Liver (tissue), 9 donors: ENCODE measurements around the gene CYP3A4. TPM values are rescaled to one million over a fixed set of nuclear protein-coding genes. Genes with fewer than 3 reads are reported as not detected.
A peak's percentile ranks its signal among the peaks of the same experiment; 100 is the strongest.

Experiments
- DNase-seq: peaks from one replicate; pipeline ENCODE4 v3.0.0-alpha.2; 2017; ENCODE audit warnings: low spot score
- H3K27ac ChIP-seq, 2 donors: one replicate each; pipeline ENCODE4 v1.7.0; 2013; ENCODE audit warnings: inconsistent platforms in 2 of 2, low read length in 2 of 2, control low read depth in 1 of 2, low read depth in 1 of 2, mild to moderate bottlenecking in 1 of 2
- H3K27me3 ChIP-seq, 4 donors: one replicate each; pipeline versions ENCODE4 v1.6.1 to v1.7.0; 2013; ENCODE audit warnings: low read length in 3 of 4, inconsistent platforms in 1 of 4, mild to moderate bottlenecking in 1 of 4, moderate library complexity in 1 of 4; ENCODE audit not compliant: control insufficient read depth in 4 of 4, insufficient read depth in 4 of 4
- H3K36me3 ChIP-seq, 4 donors: one replicate each; pipeline versions ENCODE4 v1.6.1 to v1.7.0; 2013; ENCODE audit warnings: low read length in 3 of 4, mild to moderate bottlenecking in 3 of 4, low read depth in 1 of 4, moderate library complexity in 1 of 4; ENCODE audit not compliant: control insufficient read depth in 4 of 4, insufficient read depth in 3 of 4
- H3K4me1 ChIP-seq, 4 donors: one replicate each; pipeline versions ENCODE4 v1.6.1 to v1.7.0; 2013; ENCODE audit warnings: low read length in 3 of 4, mild to moderate bottlenecking in 3 of 4, moderate library complexity in 1 of 4; ENCODE audit not compliant: control insufficient read depth in 4 of 4, insufficient read depth in 4 of 4
- H3K4me3 ChIP-seq, 3 donors: one replicate each; pipeline versions ENCODE4 v1.6.1 to v1.7.0; 2013; ENCODE audit warnings: low read length in 3 of 3, control low read depth in 1 of 3, low read depth in 1 of 3, mild to moderate bottlenecking in 1 of 3
- H3K9ac ChIP-seq, 2 donors: one replicate each; pipeline ENCODE4 v1.7.0; 2013; ENCODE audit warnings: low read length in 2 of 2, mild to moderate bottlenecking in 2 of 2, moderate library complexity in 2 of 2, control low read depth in 1 of 2, low read depth in 1 of 2
- H3K9me3 ChIP-seq, 4 donors: one replicate each; pipeline versions ENCODE4 v1.6.1 to v1.7.0; 2013; ENCODE audit warnings: low read length in 3 of 4; ENCODE audit not compliant: control insufficient read depth in 4 of 4
- ATF3 ChIP-seq: IDR thresholded peaks from 2 replicates; pipeline ENCODE4 v1.6.1; 2016; ENCODE audit warnings: antibody characterized with exemption
- CTCF ChIP-seq: fragments of 150-350 bp; IDR thresholded peaks from 2 replicates; pipeline ENCODE4 v1.5.1; 2017; ENCODE audit warnings: improper control_type of control experiment, low read depth, low read length; ENCODE audit not compliant: missing input control
- EGR1 ChIP-seq, 2 donors: IDR thresholded peaks; 2 replicates each; pipeline ENCODE4 v1.6.1; 2016 to 2018; ENCODE audit warnings: antibody characterized with exemption in 2 of 2, low read depth in 2 of 2
- FOXA1 ChIP-seq: IDR thresholded peaks from 2 replicates; pipeline ENCODE4 v1.6.1; 2016; ENCODE audit warnings: antibody characterized with exemption
- FOXA2 ChIP-seq: IDR thresholded peaks from 2 replicates; pipeline ENCODE4 v1.6.1; 2016; ENCODE audit warnings: antibody characterized with exemption
- GABPA ChIP-seq, 2 donors: IDR thresholded peaks in 1 of 2; conservative IDR thresholded peaks in 1 of 2; 2 replicates each; pipeline ENCODE4 v1.6.1; 2016; ENCODE audit warnings: antibody characterized with exemption in 2 of 2, mild to moderate bottlenecking in 1 of 2, moderate library complexity in 1 of 2
- HNF4A ChIP-seq, 2 donors: conservative IDR thresholded peaks; 2 replicates each; pipeline ENCODE4 v1.6.1; 2016; ENCODE audit warnings: antibody characterized with exemption in 2 of 2, mild to moderate bottlenecking in 2 of 2
- HNF4G ChIP-seq: IDR thresholded peaks from 2 replicates; pipeline ENCODE4 v1.6.1; 2016; ENCODE audit warnings: antibody characterized with exemption
- JUND ChIP-seq, 2 donors: IDR thresholded peaks; 2 replicates each; pipeline ENCODE4 v1.6.1; 2016; ENCODE audit warnings: antibody characterized with exemption in 2 of 2
- MAX ChIP-seq: IDR thresholded peaks from 2 replicates; pipeline ENCODE4 v1.6.1; 2016; ENCODE audit warnings: antibody characterized with exemption
- NR2F2 ChIP-seq: IDR thresholded peaks from 2 replicates; pipeline ENCODE4 v1.6.1; 2016; ENCODE audit warnings: antibody characterized with exemption
- RAD21 ChIP-seq, 2 donors: IDR thresholded peaks; 2 replicates each; pipeline ENCODE4 v1.6.1; 2016; ENCODE audit warnings: antibody characterized with exemption in 2 of 2, mild to moderate bottlenecking in 2 of 2
- REST ChIP-seq: IDR thresholded peaks from 2 replicates; pipeline ENCODE4 v1.6.1; 2016; ENCODE audit warnings: antibody characterized with exemption, mild to moderate bottlenecking
- RXRA ChIP-seq, 2 donors: IDR thresholded peaks; 2 replicates each; pipeline ENCODE4 v1.6.1; 2017 to 2018; ENCODE audit warnings: antibody characterized with exemption in 2 of 2, mild to moderate bottlenecking in 1 of 2
- SP1 ChIP-seq: IDR thresholded peaks from 2 replicates; pipeline ENCODE4 v1.6.1; 2018; ENCODE audit warnings: antibody characterized with exemption, mild to moderate bottlenecking
- TAF1 ChIP-seq: conservative IDR thresholded peaks from 2 replicates; pipeline ENCODE4 v1.6.1; 2016; ENCODE audit warnings: antibody characterized with exemption, mild to moderate bottlenecking
- YY1 ChIP-seq: IDR thresholded peaks from 2 replicates; pipeline ENCODE4 v1.6.1; 2016; ENCODE audit warnings: antibody characterized with exemption, mild to moderate bottlenecking
- ZBTB33 ChIP-seq: IDR thresholded peaks from 2 replicates; pipeline ENCODE4 v1.6.1; 2016; ENCODE audit warnings: antibody characterized with exemption
- WGBS: extraction: QIAGEN DNeasy Blood & Tissue Kit; methylation state at CpG from one replicate; pipeline ENCODE4 v1.1.7; 2013; 5-methylcytosine and 5-hydroxymethylcytosine counted together
- polyA plus RNA-seq, 2 donors: library from polyadenylated mRNA; stranded (reverse) in 1 of 2; unstranded in 1 of 2; fragments of 200-250 nt in 1 of 2; fragments of >200 nt in 1 of 2; fragmentation: Nextera tagmentation in 1 of 2; extraction: Ambion mirVana in 1 of 2; gene quantifications; one replicate each; pipeline versions ENCODE4 v1.2.1 to v1.2.3, GENCODE V29; 2013 to 2015
- total RNA-seq, 2 donors: library from RNA; depleted of rRNA; stranded (reverse); fragments of >200 nt; gene quantifications; one replicate each; pipeline ENCODE4 v1.2.3, GENCODE V29; 2014
- donor health status: healthy.
- donor health status: healthy.
- donor health status: healthy.
- donor health status: healthy.
- donor health status: healthy.

CYP3A4 gene
- total and polyA plus RNA-seq, 4 donors: 0.51 to 1,082 (median 289) TPM

- no peaks in the 10 kb centered on the region for H3K27me3 ChIP-seq
- no peak overlapping the region for H3K9ac ChIP-seq
- DNase-seq: no peak
- peak overlapping the region; percentile 91 to 96 for H3K27ac ChIP-seq
- H3K9me3 ChIP-seq: no peaks in the 10 kb centered on the region
- H3K4me1 ChIP-seq: peaks cover 13 to 45% (median 29%) of the 10 kb centered on the region in 4 donors
- 39% methylated on average over 4 of the region's 4 CpGs for WGBS
- no peak overlapping the region for H3K4me3 ChIP-seq
- no peak for TF ChIP-seq GABPA (IDR thresholded peaks at IDR 0.05 in 1 of 2, conservative IDR thresholded peaks at IDR 0.05 in 1 of 2)
- peak; percentile 87 to 93 for TF ChIP-seq RXRA (IDR thresholded peaks at IDR 0.05)
- TF ChIP-seq EGR1 (IDR thresholded peaks at IDR 0.05; ENCODE audit: low read depth in 2 of 2): peak in 1 of 2 donors; percentile 29
- no peak for TF ChIP-seq CTCF
- peak; percentile 4 for TF ChIP-seq FOXA2
- peak; percentile 20 for TF ChIP-seq FOXA1
- no peak for TF ChIP-seq REST
- no peak for TF ChIP-seq HNF4G
- no peak for TF ChIP-seq TAF1
- peak; percentile 21 to 60 for TF ChIP-seq HNF4A (conservative IDR thresholded peaks at IDR 0.05)
- peak; percentile 37 for TF ChIP-seq ZBTB33
- peak; percentile 88 for TF ChIP-seq ATF3
- TF ChIP-seq YY1: peak; percentile 41
- peak; percentile 36 to 58 for TF ChIP-seq RAD21 (IDR thresholded peaks at IDR 0.05)
- no peak for TF ChIP-seq NR2F2
- TF ChIP-seq MAX: peak; percentile 84
- peak; percentile 81 for TF ChIP-seq SP1
- peak; percentile 46 to 79 for TF ChIP-seq JUND (IDR thresholded peaks at IDR 0.05)
- H3K36me3 ChIP-seq: no peaks in the 10 kb centered on the region
These were observed 5.6 kb upstream of the CYP3A4 start for GRCh38 chr7:99789441-99790070.
